NCI-H146 treated with DMSO at 0.1 percent for 48 hours (cell line): Measurements from ENCODE around the gene C16orf82.

Source experiments
- DNase-seq: peaks from one replicate; lab custom pipeline; 2025; ENCODE audit not compliant: unreplicated experiment; lab: John Stamatoyannopoulos, UW

C16orf82 gene

DNA sequence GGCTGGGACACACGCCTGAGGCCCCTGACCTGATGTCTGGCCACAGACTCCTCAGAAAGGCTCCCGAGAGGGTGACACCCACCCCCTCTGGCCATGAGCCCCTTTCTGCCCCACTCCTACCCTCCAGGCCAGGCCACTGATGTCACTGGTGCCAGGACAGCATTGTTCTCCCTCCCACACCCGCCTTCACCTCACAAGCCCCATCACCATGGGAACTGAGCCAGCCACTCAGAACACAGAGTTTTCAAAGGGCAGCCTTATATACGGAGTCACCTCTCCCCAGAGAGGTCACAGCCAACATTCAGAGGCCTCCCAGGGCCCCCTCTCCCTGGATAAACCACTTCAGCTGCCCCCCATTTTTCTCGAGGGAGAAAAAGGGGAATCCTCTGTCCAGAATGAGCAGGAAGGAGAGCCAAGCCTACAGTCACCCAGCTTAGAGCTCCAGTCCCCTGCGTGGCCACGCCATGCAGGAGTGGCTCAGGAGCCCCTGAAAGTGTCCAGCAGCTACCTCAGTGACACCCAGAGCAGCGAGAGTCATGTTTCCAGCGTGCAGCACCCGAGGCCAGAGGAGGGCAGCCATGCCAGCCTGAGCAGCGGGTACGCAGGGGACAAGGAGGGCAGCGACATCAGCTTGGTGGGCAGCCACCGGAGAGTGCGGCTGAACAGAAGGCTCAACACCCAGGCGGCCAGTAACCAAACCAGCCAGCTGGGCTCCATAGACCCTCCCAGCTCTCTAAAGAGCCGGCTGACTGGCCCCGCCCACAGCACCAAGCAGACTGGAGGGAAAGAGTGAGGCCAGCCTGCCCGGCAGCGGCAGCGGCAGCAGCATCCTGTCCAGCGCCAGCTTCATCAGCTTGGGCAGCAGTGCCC, at the start of gene C16orf82:
Gene C16orf82, plus strand, starts transcription at position 260 of the 870 bp plus-strand sequence.
- no peak for DNase-seq

DNA sequence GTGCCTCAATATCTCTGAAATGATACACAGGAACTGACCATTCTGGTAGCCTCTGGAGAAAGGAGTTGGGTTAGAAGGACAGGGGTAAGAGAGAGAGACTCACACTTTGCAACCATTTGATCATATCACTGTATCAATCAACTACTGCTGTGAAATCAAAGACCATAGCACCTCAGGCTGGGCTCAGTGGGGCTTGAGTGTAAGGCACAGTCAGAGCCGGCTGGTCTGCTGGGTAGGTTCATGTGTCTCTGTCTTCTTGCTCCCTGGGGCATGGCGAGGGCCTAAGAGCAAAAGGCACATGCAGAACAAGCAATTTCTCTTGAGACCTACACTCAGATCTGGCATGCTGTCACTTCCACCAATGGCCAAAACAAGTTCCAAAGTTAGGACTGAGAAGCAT, 46.7 kb upstream of the C16orf82 start:
- DNase-seq = no peak

DNA sequence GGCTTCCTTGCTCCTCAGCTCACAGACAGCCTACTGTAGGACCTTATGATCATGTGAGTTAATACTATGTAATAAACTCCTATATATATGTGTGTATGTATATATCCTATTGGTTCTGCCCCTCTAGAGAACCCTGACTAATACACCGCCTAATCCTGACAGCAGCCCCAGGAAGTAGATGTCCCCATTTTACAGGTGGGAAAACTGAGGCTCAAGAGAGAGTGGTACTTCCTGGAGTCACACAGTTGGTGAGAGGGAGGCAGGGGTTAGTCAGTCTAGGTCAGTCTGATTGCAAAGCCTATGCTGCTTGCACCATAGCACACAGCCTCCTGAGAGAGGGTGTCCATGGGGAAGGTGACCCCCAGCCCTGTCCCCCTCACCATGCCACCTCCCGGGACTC, 42.7 kb upstream of the C16orf82 start:
- no peak for DNase-seq

DNA sequence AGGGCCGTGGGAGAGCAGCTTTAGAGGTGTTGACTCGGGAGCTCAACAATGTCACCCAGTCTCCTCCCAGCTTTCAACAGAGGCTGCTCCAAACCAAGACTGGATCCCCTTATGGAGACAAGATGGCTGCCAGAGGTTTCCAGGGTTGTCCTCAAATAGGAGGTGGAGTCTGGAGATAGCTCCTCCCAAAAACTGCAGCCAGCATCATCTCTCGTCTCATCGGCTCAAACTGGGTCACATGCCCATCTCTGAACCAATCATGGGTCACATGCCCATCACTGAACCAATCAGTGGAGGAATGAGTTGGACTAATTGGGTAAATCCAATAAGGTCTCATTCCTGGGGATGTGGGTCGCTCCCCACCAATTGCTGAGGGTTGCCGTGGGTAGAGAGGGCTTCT, 41.1 kb upstream of the C16orf82 start:
- DNase-seq = no peak

DNA sequence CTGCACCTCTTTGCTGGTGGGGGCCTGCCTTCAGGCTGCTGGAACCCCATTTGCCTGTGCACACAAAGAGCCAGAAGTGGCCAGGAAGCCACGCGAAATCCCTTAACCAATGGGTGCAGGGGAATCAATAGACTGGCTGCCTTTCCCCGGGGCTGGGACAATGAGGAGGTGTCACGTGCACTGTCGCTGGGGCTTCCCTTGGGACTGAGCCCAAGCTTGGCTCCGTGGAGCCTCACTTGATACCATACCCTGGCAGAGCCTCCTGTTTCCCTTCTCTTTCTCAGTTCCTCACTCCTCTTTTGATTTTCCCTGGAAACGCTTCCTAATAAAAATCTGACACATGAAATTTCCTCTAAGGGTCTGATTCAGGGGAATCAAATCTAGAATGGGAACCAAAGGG, 38.8 kb upstream of the C16orf82 start:
- DNase-seq = no peak

DNA sequence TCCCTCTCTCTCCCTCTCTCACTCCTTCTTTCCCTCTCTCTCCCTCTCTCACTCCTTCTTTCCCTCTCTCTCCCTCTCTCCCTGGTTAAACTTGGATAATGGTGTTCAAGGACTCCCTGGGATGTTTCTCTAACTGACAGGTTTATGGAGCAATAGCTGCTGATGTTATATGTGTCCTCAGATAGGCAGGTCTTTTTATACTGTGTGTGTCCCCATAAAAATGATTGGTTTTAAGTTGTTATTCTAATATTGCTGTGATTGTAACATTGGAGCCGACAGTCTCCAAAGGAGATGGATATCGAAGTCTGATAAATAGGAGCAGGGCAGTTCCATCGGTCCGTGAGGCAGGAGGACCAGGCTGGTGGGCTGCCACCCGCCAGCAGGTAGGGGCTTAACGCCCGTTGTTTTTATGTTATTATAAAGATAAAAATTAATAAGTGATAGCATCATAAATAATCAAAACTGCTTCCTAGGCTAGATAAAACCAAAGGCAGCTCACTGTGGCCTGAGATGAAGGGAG, 38.1 kb upstream of the C16orf82 start:
- DNase-seq = no peak

DNA sequence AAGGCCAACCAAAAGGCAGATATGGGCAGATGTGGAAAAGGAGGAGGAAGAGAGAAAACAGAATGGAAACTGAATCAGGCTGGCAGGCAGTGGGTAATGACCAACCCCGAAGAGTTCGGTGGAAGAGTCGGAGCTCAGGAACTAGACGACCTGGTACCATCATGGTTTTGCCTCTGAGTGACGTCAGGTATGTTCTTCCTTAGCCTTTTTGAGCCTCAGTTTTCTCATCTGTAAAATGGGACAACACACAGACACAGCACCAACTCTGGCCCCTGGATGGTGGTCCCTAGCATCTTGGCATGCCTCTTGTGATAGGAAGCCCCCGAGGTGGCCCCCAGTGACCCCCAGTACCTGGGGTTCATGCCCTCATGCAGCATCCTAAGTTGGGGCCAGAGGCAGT, 37.2 kb upstream of the C16orf82 start:
- DNase-seq = no peak

DNA sequence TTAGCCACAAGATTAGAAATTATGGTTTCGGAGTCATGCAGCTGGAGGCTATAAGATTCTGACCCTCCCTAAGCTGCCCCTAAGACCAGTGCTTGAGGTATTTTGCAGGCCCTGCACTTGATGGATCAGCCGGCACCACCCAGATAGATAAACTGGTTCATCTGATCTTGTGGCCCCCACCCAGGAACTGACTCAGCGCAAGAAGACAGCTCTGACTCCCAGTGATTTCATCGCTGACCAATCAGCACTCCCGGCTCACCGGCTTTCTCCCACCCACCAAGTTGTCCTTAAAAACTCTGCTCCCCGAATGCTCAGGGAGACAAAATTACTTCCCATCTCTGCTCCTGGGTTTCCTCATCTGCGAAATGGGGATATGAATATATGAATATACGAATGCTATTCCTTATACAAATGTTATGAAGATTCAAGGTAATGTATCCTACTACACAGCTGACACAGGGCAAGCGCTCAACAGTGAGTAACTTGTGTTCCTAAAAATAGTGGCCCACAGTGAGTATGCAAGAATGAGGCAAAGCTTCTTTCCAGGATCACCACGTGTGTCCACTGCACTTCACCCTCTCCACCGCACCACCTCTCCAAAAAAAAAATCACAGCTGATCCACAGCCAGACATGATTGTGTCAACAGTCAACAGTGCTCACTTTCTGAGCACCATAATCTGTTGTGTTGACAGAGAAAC, 33.3 kb upstream of the C16orf82 start:
- no peak for DNase-seq

DNA sequence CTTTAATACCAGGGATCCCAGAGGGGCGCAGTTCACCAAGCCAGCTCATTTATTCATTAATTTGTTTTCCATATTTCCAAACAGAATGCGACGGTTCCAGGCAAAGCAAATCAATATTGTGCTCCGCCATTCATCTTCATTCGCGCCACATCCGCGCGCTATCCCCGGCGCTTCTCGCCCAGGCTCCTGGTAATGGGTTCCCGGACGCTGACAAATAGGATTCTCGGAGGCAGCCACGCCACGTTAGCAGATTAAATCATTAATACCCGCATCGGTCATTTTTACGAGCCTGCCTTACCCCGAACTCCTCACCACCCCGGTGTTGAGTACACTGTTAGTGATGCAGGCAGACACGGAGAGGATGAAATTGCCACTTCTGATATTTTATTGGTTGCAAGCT, 26.0 kb upstream of the C16orf82 start:
- DNase-seq = no peak

DNA sequence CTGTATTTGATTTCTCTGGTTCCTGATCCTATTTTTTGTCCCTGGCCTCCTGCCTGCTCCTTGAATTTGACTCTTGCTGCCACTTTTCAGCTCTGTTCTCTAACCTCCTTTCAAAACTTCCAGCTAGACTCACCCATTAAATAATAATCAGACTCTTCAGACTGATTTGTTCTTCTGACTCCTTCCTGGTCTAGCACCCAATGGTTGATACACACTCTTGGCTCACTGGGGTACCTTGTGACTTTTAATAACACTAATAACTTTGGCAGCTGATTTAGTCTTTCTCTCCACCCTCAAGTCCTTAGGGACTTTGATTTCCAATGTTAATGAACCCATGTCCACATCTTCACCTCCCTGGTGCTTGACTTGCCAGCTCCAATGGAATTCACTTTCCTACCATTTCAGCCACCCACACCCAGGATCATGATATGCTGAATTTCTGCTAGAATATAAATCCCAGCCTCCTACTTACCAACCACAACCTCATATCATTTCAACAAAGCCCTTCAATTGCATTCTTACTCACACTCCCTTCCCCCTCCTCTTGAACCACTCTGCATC, 19.7 kb upstream of the C16orf82 start:
- no peak for DNase-seq

DNA sequence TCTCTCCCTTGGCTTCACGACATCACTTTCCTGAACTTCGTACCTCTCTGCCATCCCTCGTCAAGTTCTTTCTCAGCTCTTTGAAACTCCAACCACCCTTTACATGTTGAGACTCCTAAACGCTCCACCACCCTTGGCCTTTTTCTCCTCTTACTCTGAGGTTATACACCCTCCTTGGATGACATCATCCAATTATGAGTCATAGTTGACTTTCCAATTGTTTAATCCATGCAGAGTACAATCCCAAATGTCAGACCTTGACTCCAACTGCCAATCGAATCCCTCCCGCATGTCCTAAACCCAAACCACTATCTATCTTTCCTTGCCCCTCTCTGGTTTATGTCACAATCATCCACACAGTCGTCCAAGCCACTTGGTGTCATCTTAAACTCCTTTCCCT, 18.4 kb upstream of the C16orf82 start:
- DNase-seq = no peak

DNA sequence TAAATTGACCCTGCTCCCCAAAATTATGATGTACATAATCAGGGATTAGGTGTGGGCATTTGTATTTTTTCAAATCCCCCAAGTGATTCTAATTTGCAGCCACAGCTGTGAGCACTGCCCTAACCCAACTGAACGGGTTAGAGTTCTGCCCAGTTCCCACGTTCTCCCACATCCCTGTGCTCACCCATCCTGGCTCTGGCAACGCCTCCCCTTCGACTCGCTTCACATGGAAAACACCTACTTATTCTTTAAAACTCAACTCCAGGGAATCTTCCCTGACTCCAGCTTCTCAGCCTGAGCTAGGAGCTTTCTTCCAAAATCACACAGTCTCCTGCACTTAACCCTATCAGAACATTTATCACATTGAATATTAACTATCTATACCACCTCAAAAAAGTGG, 17.6 kb upstream of the C16orf82 start:
- DNase-seq = no peak

DNA sequence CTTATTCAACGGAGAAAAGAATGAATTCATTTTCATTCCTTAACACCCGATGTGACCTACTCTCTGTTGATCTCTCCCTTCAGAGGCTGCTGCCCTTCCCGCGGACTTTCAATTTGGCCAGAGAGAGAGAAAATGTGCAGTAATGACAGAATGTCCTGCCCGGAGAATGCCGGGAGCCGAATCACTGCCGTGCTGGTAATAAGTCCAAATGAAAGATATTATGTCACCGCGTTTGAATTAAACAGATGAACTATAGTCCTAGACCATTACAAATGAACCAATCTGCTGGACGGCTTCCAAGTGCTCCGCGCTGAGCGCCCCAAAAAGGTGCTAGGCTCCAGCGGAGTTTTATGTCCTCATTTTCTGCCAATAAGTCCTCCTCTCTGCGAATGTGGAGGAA, 14.7 kb upstream of the C16orf82 start:
- DNase-seq = no peak

DNA sequence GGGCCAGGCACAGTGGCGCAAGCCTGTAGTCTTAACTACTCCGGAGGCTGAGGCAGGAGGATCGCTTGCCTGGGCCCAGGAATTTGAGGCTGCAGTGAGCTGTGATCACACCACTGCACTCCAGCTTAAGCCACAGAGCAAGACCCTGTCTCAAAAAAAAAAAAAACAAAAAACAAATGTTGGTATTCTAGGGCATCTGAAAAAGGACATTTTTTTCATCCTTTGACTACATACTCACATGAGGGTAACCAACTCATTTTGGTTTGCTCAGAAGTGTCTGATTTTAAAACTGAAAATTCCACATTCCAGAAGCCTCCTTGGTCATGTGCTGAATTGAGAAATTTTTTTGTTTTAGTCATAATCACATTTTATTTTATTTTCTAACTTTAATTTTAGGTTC, 12.7 kb upstream of the C16orf82 start:
- DNase-seq = no peak

DNA sequence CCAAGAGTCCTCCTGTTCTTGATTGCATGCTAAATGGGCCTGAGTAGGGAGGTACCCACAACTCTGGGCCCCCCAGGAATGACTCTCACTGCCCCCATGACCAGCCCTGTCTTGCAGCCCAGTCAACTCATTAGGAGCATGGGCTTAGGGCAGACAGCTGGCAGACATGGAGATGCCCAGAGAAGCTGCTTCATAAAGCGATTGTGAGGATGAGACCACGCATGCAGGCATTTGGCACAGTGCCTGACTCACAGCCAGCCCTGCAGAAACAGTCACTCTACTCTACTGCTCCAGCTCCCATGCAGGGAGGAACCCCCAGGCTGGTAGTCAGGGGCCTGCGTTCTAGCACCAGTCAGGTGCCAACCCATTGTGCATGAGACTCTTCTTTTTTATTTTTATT, 8.4 kb upstream of the C16orf82 start:
- DNase-seq = no peak

DNA sequence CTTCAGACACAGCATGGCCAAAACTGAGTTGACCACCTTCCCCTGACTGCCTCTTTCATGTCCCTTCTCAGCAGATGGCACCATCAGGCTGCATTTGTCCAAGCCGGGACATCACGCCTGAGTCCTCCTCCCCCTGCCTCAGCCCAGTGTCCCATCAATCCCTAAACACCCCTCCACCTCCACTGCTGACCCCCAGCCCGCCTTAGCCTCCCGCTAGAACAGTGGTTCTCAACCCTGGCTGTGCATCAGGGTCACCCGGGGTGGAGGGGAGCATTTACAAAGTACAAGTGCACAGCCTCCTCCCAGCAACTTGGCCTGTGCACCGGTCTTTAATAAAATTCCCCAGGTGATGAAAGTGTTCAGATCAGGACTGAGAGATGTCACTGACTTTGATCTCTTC, 4.0 kb downstream of the C16orf82 start:
- no peak for DNase-seq

DNA sequence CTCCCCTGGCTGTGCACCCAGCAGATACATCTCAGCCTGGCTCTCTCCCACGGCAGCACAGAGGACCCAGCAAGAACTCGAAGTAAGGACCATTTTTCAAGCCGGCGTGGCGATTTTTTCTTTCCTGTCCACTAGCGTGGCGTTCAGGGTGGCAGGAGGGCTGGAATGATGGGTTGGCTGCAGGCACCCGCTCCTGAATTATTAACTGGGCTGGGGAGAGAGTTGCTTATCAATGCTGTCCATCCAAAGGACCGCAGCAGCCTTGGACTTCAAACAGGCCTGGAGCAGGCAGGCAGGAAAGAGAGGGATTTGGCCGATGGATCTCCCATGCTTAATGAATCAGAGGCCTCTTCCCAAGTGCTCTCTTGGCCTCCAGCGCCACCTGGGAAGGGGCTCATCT, 7.0 kb downstream of the C16orf82 start:
- DNase-seq = no peak

DNA sequence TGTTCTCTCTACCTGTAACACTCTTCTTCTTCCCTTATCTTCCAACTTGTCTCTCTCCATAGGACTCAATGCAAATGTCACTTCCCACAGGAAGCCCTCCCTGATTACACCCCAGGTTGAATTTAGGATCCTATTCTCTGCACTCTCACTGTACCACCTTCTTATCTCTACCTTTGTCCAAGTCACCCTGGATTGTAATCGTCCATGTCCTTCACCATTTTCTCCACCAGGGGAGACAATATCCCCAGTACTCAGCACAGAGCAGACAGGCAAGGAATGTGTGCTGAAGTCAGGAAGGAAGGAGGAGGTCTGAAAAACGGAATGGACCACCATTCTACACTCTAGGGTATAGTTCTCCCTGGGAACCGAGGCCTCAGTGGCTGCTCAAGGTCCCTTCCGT, 14.2 kb downstream of the C16orf82 start:
- DNase-seq = no peak

DNA sequence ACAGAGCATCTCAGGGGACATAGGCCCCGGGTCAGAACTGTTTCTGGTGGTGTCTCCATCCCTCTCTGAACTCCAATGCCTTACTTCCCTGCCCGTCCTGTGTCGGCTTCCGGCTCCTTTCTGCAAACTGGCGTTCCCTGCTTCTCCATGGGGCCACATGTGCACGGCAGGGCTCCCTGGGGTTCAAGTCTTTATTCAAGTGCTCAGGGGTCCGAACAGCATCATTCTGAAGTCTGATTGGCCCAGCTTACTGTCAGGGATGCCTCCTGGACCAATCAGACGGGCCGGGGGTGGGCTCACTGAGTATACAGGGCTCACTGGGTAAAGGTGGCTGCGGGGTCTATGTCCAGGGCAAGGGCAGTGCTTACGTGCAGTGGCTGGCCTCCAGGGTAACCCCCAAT, 17.1 kb downstream of the C16orf82 start:
- no peak for DNase-seq

DNA sequence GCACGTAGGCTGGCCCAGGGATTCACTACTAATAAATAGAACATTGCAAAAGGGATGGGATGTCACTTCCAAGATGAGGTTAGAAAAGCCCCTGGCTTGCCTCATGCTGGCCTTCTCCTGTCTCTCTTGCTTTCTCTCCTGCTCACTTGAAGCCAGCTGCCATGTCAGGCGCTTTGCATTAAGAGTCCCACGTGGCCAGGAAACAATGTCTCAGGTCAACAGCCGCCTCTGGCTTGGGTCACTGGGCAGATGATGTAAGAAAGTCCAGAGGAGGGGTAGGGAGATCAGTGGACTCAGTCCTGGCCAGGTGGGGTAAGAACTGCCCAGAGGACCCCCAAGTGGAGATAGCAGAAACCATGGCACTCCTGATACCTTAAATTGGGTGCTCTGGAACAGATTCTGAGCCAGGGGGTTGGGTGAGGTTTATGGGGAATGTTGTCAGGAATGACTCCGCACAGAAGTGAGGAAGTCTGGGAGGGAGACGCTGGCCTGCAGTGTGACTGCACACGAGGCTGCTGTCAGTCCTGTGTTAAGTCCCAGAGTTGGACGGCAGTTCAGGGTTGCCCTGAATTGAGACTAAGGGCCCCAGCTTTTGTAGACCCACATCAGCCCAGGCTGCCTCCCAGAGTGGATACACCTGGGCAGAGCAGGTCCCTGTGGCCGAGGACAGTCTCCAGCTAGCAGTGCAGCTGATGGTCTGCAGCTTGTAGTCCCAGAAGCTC, 17.7 kb downstream of the C16orf82 start:
- no peak for DNase-seq

DNA sequence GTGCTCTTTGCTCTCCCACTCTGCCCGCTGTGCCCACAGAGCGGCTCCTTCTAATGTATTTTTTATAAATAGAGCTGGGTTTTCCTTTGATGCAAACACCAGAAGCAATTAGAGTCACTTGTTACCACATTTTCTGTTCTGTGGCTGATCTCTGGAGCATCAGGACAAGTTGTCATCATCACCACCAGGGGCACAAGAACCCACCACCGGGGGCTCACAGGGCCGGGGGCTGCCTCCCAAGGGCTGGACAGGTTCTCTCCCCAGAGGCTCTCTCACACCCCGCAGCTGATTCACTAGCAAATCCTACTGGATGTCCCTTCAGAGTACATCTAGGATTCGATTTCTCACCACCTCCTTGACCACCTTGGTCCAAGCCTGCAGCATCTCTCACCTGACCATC, 18.5 kb downstream of the C16orf82 start:
- DNase-seq = no peak
